K562 (cell line): Measurements from ENCODE around the gene MBD6. TPM values are rescaled to one million over a fixed set of nuclear protein-coding genes. Genes with fewer than 3 reads are reported as not detected.

ENCODE experiments used
- CBX3 ChIP-seq, 2 experiments: IDR thresholded peaks; 1 replicate in 1 of 2; 2 replicates in 1 of 2; pipeline ENCODE4 v1.6.1; 2012; ENCODE audit warnings: inconsistent platforms in 2 of 2, low read length in 2 of 2, borderline replicate concordance in 1 of 2, control low read depth in 1 of 2
- CEBPB ChIP-seq: fragments of 450-650 bp; IDR thresholded peaks from 2 replicates; pipeline ENCODE4 v1.6.1; 2016; ENCODE audit warnings: missing genetic modification characterization, missing compliant biosample characterization
- CREB1 ChIP-seq, 2 experiments: sonication (generic) in 1 of 2; formaldehyde crosslinking in 1 of 2; IDR thresholded peaks; 2 replicates each; pipeline versions ENCODE4 v1.6.1 to v1.8.0; 2012 to 2022; ENCODE audit warnings: inconsistent platforms in 1 of 2, mild to moderate bottlenecking in 1 of 2, missing genetic modification reagents in 1 of 2, moderate library complexity in 1 of 2
- DACH1 ChIP-seq: fragments of 450-650 bp; IDR thresholded peaks from 2 replicates; pipeline ENCODE4 v1.6.1; 2018; ENCODE audit not compliant: partially characterized antibody
- GABPB1 ChIP-seq: sonication (generic); formaldehyde crosslinking; IDR thresholded peaks from 2 replicates; pipeline ENCODE4 v1.8.0; 2022; ENCODE audit warnings: mild to moderate bottlenecking, missing genetic modification reagents
- JUN ChIP-seq, 2 experiments: sonication (generic) in 1 of 2; formaldehyde crosslinking in 1 of 2; IDR thresholded peaks; 2 replicates each; pipeline versions ENCODE4 v1.6.1 to v1.8.0; 2012 to 2022; ENCODE audit warnings: borderline replicate concordance in 2 of 2, mild to moderate bottlenecking in 2 of 2, improper control_type of control experiment in 1 of 2, low read depth in 1 of 2, low read length in 1 of 2, missing genetic modification reagents in 1 of 2
- KLF1 ChIP-seq: fragments of 450-650 bp; IDR thresholded peaks from 2 replicates; pipeline ENCODE4 v1.6.1; 2016; ENCODE audit warnings: missing genetic modification characterization, missing compliant biosample characterization
- MTA3 ChIP-seq: fragments of 450-650 bp; formaldehyde crosslinking; IDR thresholded peaks from 2 replicates; pipeline ENCODE4 v1.6.1; 2017; ENCODE audit warnings: mild to moderate bottlenecking, borderline replicate concordance
- NFRKB ChIP-seq: fragments of 450-650 bp; IDR thresholded peaks from 2 replicates; pipeline ENCODE4 v1.6.1; 2016; ENCODE audit warnings: low read depth
- SP1 ChIP-seq: sonication (generic); formaldehyde crosslinking; IDR thresholded peaks from 2 replicates; pipeline ENCODE4 v1.8.1; 2022; ENCODE audit warnings: mild to moderate bottlenecking, missing genetic modification reagents
- TAF9B ChIP-seq: fragments of 450-650 bp; IDR thresholded peaks from 2 replicates; pipeline ENCODE4 v1.6.1; 2018; ENCODE audit warnings: mild to moderate bottlenecking; ENCODE audit not compliant: partially characterized antibody
- ZNF436 ChIP-seq: fragments of 250-450, 450-650 bp; sonication (Bioruptor Pico); formaldehyde crosslinking; IDR thresholded peaks from 2 replicates; pipeline ENCODE4 v1.7.0; 2020; ENCODE audit warnings: mild to moderate bottlenecking
- polyA plus RNA-seq, 8 experiments: library from polyadenylated mRNA; depleted of rRNA in 4 of 8; stranded (reverse) in 5 of 8; unstranded in 3 of 8; fragments of >200 nt; fragmentation: Nextera tagmentation in 2 of 8; fragmentation: Illumina TruSeq in 1 of 8; extraction: Ambion mirVana in 2 of 8; extraction: Trizol in 1 of 8; gene quantifications; 2 replicates each; pipeline versions ENCODE4 v1.2.1 to v1.2.3, GENCODE V29; 2011 to 2014; ENCODE audit warnings: inconsistent platforms in 1 of 8, missing spikeins in 1 of 8
- total RNA-seq, 7 experiments: library from RNA; depleted of rRNA in 6 of 7; stranded (reverse); fragments of >200 nt in 6 of 7; fragmentation: Illumina TruSeq in 2 of 7; extraction: Trizol in 2 of 7; gene quantifications; 2 replicates each; pipeline versions ENCODE4 v1.2.1 to v1.2.3, GENCODE V29; 2011 to 2021; ENCODE audit warnings: low replicate concordance in 1 of 7
- TF ChIP-seq, protein P1 (sequence below): IDR thresholded peaks from 2 replicates; pipeline ENCODE4 v1.6.1; 2014; ENCODE audit warnings: antibody characterized with exemption
- TF ChIP-seq, protein P2 (sequence below), 2 experiments: fragments of 450-650 bp; formaldehyde crosslinking in 1 of 2; IDR thresholded peaks; 2 replicates each; pipeline versions ENCODE4 v1.4.0 to v1.6.1; 2014 to 2020; ENCODE audit warnings: mild to moderate bottlenecking in 2 of 2, borderline replicate concordance in 1 of 2, low read depth in 1 of 2
- TF ChIP-seq, protein P3 (sequence below): IDR thresholded peaks from 3 replicates; pipeline ENCODE4 v1.6.1; 2011; ENCODE audit warnings: borderline replicate concordance, mild to moderate bottlenecking, moderate library complexity; ENCODE audit not compliant: insufficient read length; ENCODE audit errors: extremely low read depth

MBD6 gene
- total and polyA plus RNA-seq, 9 of the 15 experiments (the other 6 are each of a cell fraction or from before 2014, with no cell fraction given) = 2.0 to 54.8 (median 3.8) TPM

DNA sequence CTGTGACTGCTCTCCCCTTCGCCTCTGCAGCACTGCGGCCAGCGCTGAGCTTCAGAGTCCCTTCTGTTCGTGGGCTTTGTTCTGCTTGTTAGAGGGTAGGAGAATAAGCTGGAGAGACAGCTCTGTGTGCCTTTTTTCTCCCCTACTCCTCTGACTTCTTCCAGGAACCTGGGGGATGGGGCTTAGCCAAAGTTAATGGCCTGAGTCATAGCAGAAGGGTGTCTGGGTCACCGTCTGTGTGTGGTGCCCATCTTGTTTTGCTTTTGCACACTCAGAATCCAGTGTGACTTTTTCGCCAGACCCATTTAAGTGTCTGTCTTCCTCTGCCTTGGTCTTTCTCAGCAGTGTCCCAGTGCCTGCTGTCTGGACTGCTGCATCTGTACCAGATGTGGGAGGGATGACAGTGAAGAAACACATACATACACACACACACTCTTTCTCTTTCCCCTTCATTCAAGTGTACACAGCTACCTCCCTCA lies 30.2 kb downstream of the MBD6 start (continued):
- TF ChIP-seq SP1 (CRISPR knock-in tag) = no peak
- no peak for TF ChIP-seq KLF1
- TF ChIP-seq CREB1 (IDR thresholded peaks at IDR 0.05) = no peak
- TF ChIP-seq CREB1 (CRISPR knock-in tag; IDR thresholded peaks at IDR 0.05) = peak; percentile 33; the same call in 1 of the 2 replicates
- TF ChIP-seq, protein P1, sequence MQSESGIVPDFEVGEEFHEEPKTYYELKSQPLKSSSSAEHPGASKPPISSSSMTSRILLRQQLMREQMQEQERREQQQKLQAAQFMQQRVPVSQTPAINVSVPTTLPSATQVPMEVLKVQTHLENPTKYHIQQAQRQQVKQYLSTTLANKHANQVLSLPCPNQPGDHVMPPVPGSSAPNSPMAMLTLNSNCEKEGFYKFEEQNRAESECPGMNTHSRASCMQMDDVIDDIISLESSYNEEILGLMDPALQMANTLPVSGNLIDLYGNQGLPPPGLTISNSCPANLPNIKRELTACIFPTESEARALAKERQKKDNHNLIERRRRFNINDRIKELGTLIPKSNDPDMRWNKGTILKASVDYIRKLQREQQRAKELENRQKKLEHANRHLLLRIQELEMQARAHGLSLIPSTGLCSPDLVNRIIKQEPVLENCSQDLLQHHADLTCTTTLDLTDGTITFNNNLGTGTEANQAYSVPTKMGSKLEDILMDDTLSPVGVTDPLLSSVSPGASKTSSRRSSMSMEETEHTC = no peak
- 0 out of 2 replicates have a peak, but pooled peaks have one; percentile 18 for TF ChIP-seq MTA3
- no peak for TF ChIP-seq ZNF436 (CRISPR knock-in tag)
- TF ChIP-seq TAF9B = peak; percentile 6
- TF ChIP-seq, protein P2, sequence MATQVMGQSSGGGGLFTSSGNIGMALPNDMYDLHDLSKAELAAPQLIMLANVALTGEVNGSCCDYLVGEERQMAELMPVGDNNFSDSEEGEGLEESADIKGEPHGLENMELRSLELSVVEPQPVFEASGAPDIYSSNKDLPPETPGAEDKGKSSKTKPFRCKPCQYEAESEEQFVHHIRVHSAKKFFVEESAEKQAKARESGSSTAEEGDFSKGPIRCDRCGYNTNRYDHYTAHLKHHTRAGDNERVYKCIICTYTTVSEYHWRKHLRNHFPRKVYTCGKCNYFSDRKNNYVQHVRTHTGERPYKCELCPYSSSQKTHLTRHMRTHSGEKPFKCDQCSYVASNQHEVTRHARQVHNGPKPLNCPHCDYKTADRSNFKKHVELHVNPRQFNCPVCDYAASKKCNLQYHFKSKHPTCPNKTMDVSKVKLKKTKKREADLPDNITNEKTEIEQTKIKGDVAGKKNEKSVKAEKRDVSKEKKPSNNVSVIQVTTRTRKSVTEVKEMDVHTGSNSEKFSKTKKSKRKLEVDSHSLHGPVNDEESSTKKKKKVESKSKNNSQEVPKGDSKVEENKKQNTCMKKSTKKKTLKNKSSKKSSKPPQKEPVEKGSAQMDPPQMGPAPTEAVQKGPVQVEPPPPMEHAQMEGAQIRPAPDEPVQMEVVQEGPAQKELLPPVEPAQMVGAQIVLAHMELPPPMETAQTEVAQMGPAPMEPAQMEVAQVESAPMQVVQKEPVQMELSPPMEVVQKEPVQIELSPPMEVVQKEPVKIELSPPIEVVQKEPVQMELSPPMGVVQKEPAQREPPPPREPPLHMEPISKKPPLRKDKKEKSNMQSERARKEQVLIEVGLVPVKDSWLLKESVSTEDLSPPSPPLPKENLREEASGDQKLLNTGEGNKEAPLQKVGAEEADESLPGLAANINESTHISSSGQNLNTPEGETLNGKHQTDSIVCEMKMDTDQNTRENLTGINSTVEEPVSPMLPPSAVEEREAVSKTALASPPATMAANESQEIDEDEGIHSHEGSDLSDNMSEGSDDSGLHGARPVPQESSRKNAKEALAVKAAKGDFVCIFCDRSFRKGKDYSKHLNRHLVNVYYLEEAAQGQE (IDR thresholded peaks at IDR 0.05; ENCODE audit: borderline replicate concordance) = peak; percentile 8; the same call in 1 of the 2 replicates
- TF ChIP-seq, protein P2 (CRISPR knock-in tag; IDR thresholded peaks at IDR 0.05; ENCODE audit: low read depth) = no peak
- TF ChIP-seq, protein P3, sequence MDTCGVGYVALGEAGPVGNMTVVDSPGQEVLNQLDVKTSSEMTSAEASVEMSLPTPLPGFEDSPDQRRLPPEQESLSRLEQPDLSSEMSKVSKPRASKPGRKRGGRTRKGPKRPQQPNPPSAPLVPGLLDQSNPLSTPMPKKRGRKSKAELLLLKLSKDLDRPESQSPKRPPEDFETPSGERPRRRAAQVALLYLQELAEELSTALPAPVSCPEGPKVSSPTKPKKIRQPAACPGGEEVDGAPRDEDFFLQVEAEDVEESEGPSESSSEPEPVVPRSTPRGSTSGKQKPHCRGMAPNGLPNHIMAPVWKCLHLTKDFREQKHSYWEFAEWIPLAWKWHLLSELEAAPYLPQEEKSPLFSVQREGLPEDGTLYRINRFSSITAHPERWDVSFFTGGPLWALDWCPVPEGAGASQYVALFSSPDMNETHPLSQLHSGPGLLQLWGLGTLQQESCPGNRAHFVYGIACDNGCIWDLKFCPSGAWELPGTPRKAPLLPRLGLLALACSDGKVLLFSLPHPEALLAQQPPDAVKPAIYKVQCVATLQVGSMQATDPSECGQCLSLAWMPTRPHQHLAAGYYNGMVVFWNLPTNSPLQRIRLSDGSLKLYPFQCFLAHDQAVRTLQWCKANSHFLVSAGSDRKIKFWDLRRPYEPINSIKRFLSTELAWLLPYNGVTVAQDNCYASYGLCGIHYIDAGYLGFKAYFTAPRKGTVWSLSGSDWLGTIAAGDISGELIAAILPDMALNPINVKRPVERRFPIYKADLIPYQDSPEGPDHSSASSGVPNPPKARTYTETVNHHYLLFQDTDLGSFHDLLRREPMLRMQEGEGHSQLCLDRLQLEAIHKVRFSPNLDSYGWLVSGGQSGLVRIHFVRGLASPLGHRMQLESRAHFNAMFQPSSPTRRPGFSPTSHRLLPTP = no peak
- TF ChIP-seq CBX3 (IDR thresholded peaks at IDR 0.05; ENCODE audit: borderline replicate concordance in 1 of 2, low read length in 2 of 2) = peak in 1 of 2 experiments; percentile 25; a peak in 1 of 3 replicates
- peak; percentile 75; the same call in 1 of the 2 replicates for TF ChIP-seq NFRKB
- TF ChIP-seq JUN (IDR thresholded peaks at IDR 0.05; ENCODE audit: borderline replicate concordance, low read depth, low read length) = no peak
- TF ChIP-seq JUN (CRISPR knock-in tag; IDR thresholded peaks at IDR 0.05; ENCODE audit: borderline replicate concordance) = peak; percentile 57; the same call in 1 of the 2 replicates
- TF ChIP-seq DACH1 = no peak
- TF ChIP-seq GABPB1 (CRISPR knock-in tag) = peak; percentile 44; the same call in 1 of the 2 replicates
- TF ChIP-seq CEBPB (tag) = no peak
